ENCODE measurements around the gene PC.
"Not testable (repeated sequence)": the region's sequence is repeated elsewhere in the genome, so short reads cannot be mapped to it uniquely, and the experiment has no call there.

PC gene, protein sequence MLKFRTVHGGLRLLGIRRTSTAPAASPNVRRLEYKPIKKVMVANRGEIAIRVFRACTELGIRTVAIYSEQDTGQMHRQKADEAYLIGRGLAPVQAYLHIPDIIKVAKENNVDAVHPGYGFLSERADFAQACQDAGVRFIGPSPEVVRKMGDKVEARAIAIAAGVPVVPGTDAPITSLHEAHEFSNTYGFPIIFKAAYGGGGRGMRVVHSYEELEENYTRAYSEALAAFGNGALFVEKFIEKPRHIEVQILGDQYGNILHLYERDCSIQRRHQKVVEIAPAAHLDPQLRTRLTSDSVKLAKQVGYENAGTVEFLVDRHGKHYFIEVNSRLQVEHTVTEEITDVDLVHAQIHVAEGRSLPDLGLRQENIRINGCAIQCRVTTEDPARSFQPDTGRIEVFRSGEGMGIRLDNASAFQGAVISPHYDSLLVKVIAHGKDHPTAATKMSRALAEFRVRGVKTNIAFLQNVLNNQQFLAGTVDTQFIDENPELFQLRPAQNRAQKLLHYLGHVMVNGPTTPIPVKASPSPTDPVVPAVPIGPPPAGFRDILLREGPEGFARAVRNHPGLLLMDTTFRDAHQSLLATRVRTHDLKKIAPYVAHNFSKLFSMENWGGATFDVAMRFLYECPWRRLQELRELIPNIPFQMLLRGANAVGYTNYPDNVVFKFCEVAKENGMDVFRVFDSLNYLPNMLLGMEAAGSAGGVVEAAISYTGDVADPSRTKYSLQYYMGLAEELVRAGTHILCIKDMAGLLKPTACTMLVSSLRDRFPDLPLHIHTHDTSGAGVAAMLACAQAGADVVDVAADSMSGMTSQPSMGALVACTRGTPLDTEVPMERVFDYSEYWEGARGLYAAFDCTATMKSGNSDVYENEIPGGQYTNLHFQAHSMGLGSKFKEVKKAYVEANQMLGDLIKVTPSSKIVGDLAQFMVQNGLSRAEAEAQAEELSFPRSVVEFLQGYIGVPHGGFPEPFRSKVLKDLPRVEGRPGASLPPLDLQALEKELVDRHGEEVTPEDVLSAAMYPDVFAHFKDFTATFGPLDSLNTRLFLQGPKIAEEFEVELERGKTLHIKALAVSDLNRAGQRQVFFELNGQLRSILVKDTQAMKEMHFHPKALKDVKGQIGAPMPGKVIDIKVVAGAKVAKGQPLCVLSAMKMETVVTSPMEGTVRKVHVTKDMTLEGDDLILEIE

GRCh38 chr11:66958232-66958955, at the start of gene PC:
PC (minus strand) TSS chr11:66958383; CDS start chr11:66872159, 86,224 bp downstream.
- DNase-seq (ENCODE audit: low spot score) = peak; percentile 99

DNA sequence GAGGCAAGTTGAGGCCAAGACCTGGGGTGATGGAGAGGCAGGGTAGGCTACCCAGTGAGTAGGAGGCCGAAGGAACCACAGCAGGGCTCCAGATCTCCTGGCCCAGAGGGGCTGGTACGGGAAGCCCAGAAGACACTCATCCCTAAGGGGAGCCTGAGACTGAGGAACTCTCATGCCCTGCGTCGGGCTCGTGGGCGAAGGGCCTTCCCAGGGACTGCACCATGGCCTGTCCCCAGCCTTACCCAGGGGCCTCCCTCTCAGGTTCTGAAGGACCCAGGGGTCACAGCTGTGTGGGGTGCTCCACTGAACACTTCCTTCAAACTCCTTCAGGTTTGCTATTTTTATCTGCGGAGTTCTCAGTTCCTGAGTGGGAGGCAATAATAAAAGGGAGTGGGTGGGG, 48.9 kb upstream of the PC start:
- DNase-seq (ENCODE audit: low spot score) = no peak

- DNase-seq (ENCODE audit: low spot score) = no peak
These were observed 48.1 kb upstream of the PC start for GRCh38 chr11:67006029-67006884.

DNA sequence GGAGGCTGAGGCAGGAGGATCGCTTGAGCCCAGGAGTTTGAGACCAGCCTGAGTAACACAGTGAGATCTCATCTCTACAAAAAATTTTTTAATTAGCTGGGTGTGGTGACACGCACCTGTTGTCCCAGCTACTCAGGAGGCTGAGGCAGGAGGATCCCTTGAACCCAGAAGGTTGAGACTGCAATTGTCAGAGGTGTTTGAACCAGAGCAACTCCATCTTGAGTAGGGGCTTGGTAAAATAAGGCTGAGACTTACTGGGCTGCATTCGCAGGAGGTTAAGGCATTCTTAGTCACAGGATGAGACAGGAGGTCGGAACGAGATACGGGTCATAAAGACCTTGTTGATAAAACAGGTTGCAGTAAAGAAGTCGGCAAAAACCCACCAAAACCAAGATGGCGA, 47.0 kb upstream of the PC start:
- not testable (repeated sequence) for DNase-seq (ENCODE audit: low spot score)

DNA sequence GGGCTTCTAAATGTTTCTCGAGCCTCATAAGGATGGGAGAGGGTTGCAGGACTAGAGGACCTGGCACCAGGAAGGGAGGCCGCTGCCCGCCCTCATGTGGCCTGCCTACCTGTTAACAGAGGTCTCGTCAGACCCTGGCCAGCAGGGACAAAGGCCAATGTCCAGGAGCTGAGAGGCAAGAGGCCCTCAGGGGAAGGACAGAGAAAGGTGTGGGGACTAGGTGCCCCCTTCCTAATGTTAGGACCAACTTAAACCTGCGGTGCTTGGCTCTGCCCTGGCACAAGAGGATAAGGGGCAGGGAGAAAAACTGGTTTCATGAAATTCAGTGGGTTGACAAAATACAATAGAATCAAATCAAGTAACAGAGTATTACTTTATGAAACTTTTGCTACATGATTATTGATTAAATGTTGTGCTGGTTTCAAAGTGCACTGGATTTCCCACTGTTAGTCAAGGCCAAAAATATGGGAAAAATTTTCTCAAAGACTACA, 44.8 kb upstream of the PC start:
- no peak for DNase-seq (ENCODE audit: low spot score)

DNA sequence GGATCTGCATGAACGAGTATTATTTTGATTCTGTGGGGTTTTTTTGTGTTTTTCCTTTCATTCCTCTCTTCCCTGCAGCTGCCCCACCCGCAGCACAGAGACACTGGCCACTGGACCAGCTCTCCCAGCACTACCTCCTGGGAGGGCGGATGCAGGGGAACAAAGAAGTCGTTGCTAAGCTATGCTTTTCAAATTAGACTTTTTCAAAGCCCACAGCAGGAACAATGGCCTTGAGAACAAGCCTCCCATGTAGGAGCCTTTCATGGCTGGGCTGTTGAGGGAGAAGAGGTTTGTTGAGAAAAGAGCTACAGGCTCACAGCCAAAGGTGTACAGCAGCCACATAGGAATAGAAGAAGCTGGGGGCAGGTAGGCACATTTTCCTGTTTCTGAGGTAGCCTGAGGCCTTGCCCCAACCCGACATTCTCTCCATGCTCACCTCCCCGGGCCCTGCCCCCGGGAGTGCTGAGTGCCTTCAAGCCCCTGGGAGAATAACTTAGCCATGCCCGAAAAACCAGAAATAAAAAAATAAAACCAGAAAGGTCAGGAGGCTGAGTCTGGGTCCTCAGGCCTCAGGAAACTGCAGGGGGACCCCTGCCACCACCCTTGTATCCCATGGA, 44.2 kb upstream of the PC start:
- no peak for DNase-seq (ENCODE audit: low spot score)

GRCh38 chr11:67001332-67001731, 43.1 kb upstream of the PC start:
- DNase-seq (ENCODE audit: low spot score) = no peak

DNA sequence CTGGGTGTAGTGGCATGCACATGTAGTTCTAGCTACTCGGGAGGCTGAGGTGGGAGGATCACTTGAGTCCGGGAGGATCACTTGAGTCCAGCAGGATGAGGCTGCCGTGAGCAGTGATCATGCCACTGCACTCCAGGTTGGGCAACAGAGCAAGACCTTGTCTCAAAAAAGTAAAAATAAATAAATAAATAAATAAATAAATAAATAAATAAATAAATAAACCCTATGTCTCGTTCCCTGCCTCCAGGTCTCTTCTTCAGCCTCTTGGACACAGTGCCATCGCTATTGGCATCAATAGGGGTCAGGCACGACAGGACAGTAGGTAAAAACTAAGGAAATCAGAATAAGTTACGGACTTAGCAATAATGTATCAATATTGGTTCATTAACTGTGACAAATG, 41.4 kb upstream of the PC start:
- no peak for DNase-seq (ENCODE audit: low spot score)

DNA sequence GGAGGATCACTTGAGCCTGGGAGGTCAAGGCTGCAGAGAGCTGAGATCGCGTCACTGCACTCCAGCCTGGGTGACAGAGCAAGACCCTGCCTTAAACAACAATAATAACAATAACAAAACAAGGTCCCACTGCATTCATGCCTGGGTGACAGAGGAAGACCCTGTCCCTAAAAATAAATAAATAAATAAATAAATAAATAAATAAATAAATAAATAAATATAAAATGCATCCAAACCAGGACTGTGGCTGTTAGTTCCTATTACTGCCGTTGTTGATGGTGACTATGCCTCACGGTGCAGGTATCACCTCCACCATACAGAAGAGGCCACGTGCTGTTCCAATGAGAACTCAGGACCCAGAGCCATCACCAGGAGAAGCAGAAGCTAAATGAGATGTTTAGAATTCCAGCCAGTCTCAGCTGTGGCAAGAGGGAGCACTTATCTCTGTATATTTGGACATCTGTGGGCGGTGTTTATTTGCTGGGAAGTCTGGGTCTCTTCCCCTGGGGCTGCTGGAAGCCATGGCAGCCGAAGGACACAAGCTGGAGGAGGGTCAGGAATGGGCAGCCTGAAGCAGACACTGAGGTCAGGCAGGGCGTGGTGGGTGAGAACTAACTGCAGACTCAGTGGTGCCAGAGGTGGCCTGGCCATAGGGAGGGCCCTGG, 38.6 kb upstream of the PC start:
- peak; percentile 80 for DNase-seq (ENCODE audit: low spot score)

GRCh38 chr11:66992041-66992440, 33.9 kb upstream of the PC start:
- DNase-seq (ENCODE audit: low spot score) = no peak

DNA sequence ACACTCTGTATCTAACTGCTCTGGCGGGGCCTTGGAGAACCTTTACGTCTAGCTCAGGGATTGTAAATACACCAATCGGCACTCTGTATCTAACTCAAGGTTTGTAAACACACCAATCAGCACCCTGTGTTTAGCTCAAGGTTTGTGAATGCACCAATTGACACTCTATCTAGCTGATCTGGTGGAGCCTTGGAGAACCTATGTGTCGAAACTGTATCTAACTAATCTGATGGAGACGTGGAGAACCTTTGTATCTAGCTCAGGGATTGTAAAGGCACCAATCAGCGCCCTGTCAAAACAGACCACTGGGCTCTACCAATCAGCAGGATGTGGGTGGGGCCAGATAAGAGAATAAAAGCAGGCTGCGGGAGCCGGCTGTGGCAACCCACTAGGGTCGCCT, 31.2 kb upstream of the PC start:
- not testable (repeated sequence) for DNase-seq (ENCODE audit: low spot score)

DNA sequence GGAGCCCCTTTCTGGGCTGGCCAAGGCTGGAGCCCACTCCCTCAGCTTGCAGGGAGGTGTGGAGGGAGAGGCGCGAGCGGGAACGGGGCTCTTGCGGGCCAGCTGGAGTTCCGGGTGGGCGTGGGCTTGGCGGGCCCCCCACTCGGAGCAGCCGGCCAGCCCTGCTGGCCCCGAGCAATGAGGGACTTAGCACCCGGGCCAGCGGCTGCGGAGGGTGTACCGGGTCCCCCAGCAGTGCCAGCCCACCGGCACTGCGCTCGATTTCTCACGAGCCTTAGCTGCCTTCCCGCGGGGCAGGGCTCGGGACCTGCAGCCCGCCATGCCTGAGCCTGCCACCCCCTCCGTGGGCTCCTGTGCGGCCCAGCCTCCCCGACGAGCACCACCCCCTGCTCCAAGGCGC, 30.6 kb upstream of the PC start:
- not testable (repeated sequence) for DNase-seq (ENCODE audit: low spot score)

DNA sequence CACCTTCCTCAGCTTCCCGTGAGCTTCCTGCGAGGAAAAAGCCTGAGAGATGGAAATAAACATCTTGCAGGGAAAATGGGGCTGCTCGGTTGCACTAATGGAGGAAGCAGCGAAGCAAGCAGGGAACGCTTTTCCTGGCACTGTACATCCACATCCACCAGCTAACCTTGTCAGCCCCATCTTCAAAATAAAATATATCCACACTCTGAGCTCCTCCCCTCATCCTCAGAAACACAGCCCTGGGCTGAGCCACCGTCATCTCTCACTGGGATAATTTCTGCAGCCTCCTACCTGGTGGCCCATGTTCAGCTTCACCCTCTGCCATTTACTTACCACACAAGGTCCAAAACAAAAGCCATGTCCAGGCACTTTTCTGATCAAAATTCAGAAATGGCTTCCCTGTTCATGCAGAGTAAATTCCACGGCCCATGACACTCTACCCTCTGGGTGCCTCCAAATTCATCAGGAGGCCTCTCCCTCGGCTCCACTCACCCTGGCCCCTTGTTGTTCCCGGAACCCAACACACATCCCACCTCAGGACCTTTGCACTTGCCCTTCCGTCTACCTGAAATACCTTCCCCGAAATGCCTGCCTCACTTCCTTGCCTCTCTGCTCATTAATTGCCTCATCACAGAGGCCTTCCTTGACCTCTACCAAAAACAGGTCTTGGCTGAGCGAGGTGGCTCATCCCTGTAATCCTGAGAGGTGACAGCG, 29.9 kb upstream of the PC start:
- no peak for DNase-seq (ENCODE audit: low spot score)

GRCh38 chr11:66987158-66987620, 29.0 kb upstream of the PC start:
- DNase-seq (ENCODE audit: low spot score) = no peak

DNA sequence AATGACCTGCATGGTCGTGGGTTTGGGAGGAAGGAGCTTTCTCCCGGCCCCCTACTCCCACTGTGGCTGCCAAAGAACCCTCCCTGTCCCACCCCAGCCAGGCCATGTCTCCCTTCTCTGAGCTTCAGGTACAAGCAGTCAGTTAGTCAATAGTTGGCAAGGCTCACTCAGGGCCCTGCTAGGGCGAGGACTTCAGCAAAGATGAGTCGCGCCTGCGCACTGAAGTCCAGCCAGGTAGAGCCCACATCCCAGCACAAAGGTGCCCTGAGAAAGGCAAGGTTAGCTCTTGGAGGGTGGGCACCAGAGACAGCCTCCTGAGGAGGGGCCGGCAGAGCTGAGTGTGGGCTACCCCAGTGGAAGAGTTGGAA, 28.0 kb upstream of the PC start:
- DNase-seq (ENCODE audit: low spot score) = no peak

GRCh38 chr11:66985508-66986177, 27.5 kb upstream of the PC start:
- DNase-seq (ENCODE audit: low spot score) = no peak

- no peak for DNase-seq (ENCODE audit: low spot score)
These were observed 25.2 kb upstream of the PC start for GRCh38 chr11:66983275-66983924.
